ENCODE results near the gene DNAJC5.
A peak's percentile ranks its signal among the peaks of the same experiment; 100 is the strongest.
"Not testable (repeated sequence)": the region's sequence is repeated elsewhere in the genome, so short reads cannot be mapped to it uniquely, and the experiment has no call there.

DNAJC5 gene

DNA sequence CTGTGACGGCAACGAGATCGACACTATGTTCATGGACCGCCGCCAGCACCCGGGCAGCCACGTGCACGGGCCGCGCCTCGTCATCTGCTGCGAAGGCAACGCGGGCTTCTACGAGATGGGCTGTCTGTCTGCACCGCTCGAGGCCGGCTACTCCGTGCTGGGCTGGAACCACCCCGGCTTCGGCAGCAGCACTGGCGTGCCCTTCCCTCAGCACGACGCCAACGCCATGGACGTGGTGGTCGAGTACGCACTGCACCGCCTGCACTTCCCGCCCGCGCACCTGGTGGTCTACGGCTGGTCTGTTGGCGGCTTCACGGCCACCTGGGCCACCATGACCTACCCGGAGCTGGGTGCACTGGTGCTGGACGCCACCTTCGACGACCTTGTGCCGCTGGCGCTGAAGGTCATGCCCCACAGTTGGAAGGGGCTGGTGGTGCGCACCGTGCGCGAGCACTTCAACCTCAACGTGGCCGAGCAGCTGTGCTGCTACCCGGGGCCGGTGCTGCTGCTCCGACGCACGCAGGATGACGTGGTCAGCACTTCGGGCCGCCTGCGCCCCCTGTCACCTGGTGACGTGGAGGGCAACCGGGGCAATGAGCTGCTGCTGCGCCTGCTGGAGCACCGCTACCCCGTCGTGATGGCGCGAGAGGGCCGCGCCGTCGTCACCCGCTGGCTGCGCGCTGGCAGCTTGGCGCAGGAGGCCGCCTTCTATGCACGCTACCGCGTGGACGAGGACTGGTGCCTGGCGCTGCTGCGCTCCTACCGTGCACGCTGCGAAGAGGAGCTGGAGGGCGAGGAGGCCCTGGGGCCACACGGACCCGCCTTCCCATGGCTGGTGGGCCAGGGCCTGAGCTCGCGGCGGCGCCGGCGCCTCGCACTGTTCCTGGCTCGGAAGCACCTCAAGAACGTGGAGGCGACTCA is 32.7 kb upstream of the DNAJC5 start:
- no peak for DNase-seq

GRCh38 chr20:63863021-63863797 is 31.7 kb upstream of the DNAJC5 start:
- no peak for DNase-seq

- peak; percentile 82 for DNase-seq
Observed at GRCh38 chr20:63863798-63864544, 31.0 kb upstream of the DNAJC5 start.

DNA sequence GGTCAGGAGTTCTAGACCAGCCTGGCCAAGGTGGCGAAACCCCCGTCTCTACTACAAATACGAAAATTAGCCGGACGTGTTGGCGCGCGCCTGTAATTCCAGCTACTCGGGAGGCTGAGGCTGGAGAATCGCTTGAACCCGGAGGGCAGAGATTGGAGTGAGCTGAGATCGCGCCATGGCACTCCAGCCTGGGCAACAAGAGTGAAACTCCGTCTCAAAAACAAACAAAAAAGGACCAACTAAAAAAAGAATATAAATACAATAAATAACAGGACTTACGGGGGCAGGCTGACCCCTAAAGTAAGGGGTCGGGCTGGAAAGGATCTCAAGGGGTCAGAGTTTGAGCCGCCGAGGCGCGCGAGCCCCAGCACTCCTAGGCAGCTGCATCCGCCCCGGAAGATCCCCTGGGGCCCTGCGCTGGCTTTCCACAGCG is 30.4 kb upstream of the DNAJC5 start:
- DNase-seq, result no peak

- peak; percentile 99 for DNase-seq
Observed at GRCh38 chr20:63864978-63865640, 29.8 kb upstream of the DNAJC5 start, which contains the start of gene TPD52L2. Gene TPD52L2 (plus strand): TSS chr20:63865270. CDS start chr20:63865366, 96 bp downstream.

DNA sequence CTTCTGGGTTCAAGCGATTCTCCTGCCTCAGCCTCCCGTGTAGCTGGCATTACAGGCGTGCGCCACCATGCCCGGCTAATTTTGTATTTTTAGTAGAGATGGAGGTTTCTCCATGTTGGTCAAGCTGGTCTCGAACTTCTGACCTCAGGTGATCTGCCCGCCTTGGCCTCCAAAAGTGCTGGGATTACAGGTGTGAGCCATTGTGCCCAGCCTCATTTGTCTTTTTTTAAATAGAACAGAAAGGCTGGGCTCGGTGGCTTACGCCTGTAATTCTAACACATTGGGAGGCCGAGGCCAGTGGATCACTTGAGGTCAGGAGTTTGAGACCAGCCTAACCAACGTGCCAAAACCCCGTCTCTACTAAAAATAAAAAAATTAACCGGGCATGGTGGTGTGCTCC is 27.9 kb upstream of the DNAJC5 start:
- not testable (repeated sequence) for DNase-seq

DNA sequence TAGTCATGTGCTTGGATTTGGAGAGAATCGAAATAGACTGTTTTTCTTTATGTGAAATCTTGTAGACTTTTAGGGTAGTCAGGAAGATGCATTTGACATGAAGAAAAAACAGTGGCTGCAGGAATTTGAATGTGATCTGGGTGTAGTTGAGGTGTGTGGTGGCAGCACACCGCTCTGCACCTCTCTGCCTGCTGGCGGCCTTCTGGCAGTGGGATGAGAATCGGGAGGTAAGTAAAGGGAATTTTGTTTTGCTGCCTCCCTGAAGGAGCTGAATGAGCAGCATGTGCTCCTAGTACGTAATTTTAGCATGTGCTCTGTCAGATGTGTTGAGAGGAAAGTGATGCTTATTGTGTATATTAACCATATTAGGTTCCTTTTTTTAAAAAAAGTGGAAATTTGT is 26.7 kb upstream of the DNAJC5 start:
- no peak for DNase-seq

- no peak for DNase-seq
Observed at GRCh38 chr20:63873477-63873971, 21.4 kb upstream of the DNAJC5 start.

- DNase-seq, result not testable (repeated sequence)
Observed at GRCh38 chr20:63874241-63874640, 20.7 kb upstream of the DNAJC5 start.

- no peak for DNase-seq
Observed at GRCh38 chr20:63876489-63877036, 18.4 kb upstream of the DNAJC5 start.

- DNase-seq, result no peak
Observed at GRCh38 chr20:63877755-63878470, 17.0 kb upstream of the DNAJC5 start.

- DNase-seq, result peak; percentile 34
Observed at GRCh38 chr20:63878899-63879663, 15.8 kb upstream of the DNAJC5 start.

- DNase-seq, result not testable (repeated sequence)
Observed at GRCh38 chr20:63880901-63881300, 14.0 kb upstream of the DNAJC5 start.

DNA sequence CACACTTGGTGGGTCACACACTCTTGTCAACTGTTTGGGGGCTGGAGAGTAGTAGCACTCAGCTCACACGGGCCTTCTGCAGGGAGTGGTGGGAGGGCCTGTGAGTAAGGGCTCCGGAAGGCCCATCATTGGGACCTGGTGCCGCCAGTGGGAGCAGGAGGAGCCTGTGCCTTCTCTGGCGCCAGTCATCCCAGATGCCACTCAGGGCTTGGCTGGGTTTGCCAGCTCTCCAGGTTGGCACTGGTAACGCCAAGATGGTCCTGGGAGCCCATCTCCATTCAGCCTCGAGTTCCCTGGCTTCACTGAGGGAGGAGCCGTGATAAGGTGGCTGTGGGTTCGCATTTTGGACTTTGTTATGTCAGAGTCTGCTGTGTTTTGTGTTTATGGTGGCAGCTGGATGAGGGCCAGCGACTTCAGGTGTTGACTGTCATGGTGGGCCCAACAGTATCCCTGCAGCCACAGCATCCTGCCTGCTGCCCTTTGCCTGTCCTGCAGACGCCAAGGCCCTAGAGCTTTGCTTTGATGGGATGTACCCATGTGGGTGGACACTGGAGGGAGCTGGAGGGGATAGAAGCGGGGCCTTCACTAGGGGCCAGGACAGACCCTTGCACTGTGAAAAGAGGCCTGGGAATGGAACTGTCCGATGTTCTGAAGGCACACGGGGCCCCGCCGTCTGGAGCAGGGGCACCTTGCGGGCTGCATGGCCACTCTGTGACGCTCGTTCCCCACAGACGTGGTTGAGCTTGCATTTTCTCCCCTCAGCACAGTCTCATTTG is 13.3 kb upstream of the DNAJC5 start:
- no peak for DNase-seq

DNA sequence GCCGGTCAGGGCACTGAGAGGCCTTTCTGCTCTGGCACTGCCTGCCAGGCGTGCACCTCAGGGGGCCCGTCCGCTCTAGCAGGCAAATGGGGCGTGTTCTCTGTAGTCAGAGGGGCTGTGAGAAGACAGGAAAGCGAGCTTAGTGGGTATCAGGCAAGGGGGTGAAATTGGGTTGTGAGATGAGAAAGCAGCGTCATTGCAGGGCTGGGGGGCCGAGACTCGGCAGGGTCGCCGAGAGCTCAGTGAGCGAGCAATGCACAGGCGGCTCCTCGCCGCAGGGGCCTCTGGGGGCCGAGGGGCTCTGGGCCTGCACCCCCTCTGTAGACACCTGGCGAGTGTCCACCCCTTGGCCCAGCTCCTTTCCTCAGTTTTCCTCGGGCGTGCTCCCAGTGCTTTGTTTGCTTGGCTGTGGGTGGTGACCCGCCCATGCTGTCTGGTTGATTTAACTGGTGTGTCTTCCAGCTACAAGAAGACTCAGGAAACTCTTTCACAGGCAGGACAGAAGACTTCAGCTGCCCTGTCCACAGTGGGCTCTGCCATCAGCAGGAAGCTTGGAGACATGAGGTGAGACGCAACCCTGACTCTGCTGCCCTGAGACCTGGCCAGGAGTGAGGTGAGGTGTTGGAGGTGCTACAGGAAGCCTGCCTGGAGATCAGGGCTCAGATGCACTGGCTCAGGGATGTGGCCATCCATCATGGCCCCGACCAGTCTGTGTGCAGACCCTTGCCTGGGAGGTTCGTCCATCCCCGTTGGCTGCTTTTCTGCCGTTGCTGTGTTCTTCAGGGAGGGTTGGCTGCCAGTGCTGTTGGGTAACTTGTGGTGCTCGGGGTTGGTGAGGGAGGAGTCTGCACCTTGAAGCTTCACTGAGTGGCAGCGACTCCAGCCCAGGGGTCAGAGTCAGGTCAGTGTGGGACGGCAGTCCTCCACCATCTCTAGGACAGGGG is 12.4 kb upstream of the DNAJC5 start:
- DNase-seq, result no peak

- DNase-seq, result no peak
Observed at GRCh38 chr20:63883201-63883593, 11.7 kb upstream of the DNAJC5 start.

- DNase-seq, result no peak
Observed at GRCh38 chr20:63884506-63885263, 10.2 kb upstream of the DNAJC5 start.

All from eye (tissue), 1 donor.